H1 (cell line): ENCODE data around the gene ACRBP. TPM values are rescaled to one million over a fixed set of nuclear protein-coding genes. Genes with fewer than 3 reads are reported as not detected.

ENCODE experiments used
- CTCF ChIA-PET: fragments of 300-600 bp; sonication (Branson Sonifier 250); formaldehyde crosslinking; loops from one replicate; lab custom pipeline; 2021; ENCODE audit not compliant: partially characterized antibody; lab: Charles Lee
- POLR2A ChIA-PET: fragments of 300-600 bp; sonication (Branson Sonifier 250); formaldehyde crosslinking; loops from one replicate; lab custom pipeline; 2021; ENCODE audit warnings: inconsistent platforms; ENCODE audit not compliant: partially characterized antibody; lab: Charles Lee
- DNase-seq, 2 experiments: peaks; one replicate each; pipeline versions ENCODE4 v3.0.0 to v3.0.0-alpha.2; 2010 to 2022; ENCODE audit warnings: low spot score in 2 of 2, low read depth in 1 of 2, mixed read lengths in 1 of 2
- FAIRE-seq: peaks from 2 replicates; lab custom pipeline; 2011; peaks lifted over from hg19 to GRCh38; lab: Jason Lieb, UNC
- H2AFZ ChIP-seq: 2 replicates; pipeline ENCODE4 v1.8.1; 2012; ENCODE audit warnings: low read length, inconsistent platforms
- H2AK5ac ChIP-seq: 2 replicates; pipeline ENCODE4 v1.6.1; 2013; ENCODE audit warnings: low read depth, low read length
- H2BK120ac ChIP-seq: replicated peaks from 2 replicates; pipeline ENCODE3; 2013; ENCODE audit warnings: low read depth, low read length, inconsistent platforms
- H2BK12ac ChIP-seq: 2 replicates; pipeline ENCODE4 v1.6.1; 2013; ENCODE audit warnings: low read depth, low read length
- H2BK15ac ChIP-seq: 2 replicates; pipeline ENCODE4 v1.6.1; 2013; ENCODE audit warnings: low read length
- H2BK20ac ChIP-seq: 2 replicates; pipeline ENCODE4 v1.6.1; 2013; ENCODE audit warnings: low read length
- H2BK5ac ChIP-seq: 2 replicates; pipeline ENCODE4 v1.6.1; 2013; ENCODE audit warnings: low read depth, low read length
- H3K14ac ChIP-seq: 2 replicates; pipeline ENCODE4 v1.6.1; 2013; ENCODE audit warnings: inconsistent platforms; ENCODE audit not compliant: insufficient read length
- H3K18ac ChIP-seq: 2 replicates; pipeline ENCODE4 v1.6.1; 2013; ENCODE audit warnings: low read length; ENCODE audit errors: extremely low read depth
- H3K23ac ChIP-seq: 2 replicates; pipeline ENCODE4 v1.6.1; 2013; ENCODE audit warnings: inconsistent platforms; ENCODE audit not compliant: insufficient read length
- H3K23me2 ChIP-seq: 2 replicates; pipeline ENCODE4 v1.6.1; 2013; ENCODE audit warnings: low read depth, low read length
- H3K27ac ChIP-seq: 2 replicates; pipeline ENCODE4 v1.6.1; 2011; ENCODE audit warnings: low read depth, low read length, inconsistent platforms
- H3K27me3 ChIP-seq, 4 experiments: replicated peaks in 1 of 4; 1 replicate in 1 of 4; 2 replicates in 3 of 4; pipeline versions ENCODE4 v1.6.1 to v1.8.1; 2011 to 2013; ENCODE audit warnings: low read length in 3 of 4, mild to moderate bottlenecking in 3 of 4, inconsistent platforms in 2 of 4, mixed read lengths in 2 of 4, moderate library complexity in 1 of 4; ENCODE audit not compliant: control insufficient read depth in 3 of 4, insufficient read depth in 3 of 4; ENCODE audit errors: extremely low read depth in 1 of 4
- H3K36me3 ChIP-seq, 4 experiments: 2 replicates each; pipeline versions ENCODE4 v1.6.1 to v1.8.1; 2011 to 2013; ENCODE audit warnings: mild to moderate bottlenecking in 4 of 4, low read length in 3 of 4, moderate library complexity in 2 of 4, control low read depth in 1 of 4, inconsistent platforms in 1 of 4; ENCODE audit not compliant: insufficient read depth in 4 of 4, control insufficient read depth in 2 of 4
- H3K4ac ChIP-seq: replicated peaks from 2 replicates; pipeline ENCODE3; 2013; ENCODE audit warnings: low read length, low read depth, mixed read lengths, inconsistent platforms; ENCODE audit not compliant: insufficient read length
- H3K4me1 ChIP-seq, 4 experiments: replicated peaks in 1 of 4; 1 replicate in 1 of 4; 2 replicates in 3 of 4; pipeline versions ENCODE4 v1.6.1 to v1.8.1; 2011 to 2013; ENCODE audit warnings: low read length in 3 of 4, inconsistent platforms in 2 of 4, mixed read lengths in 1 of 4; ENCODE audit not compliant: insufficient read depth in 4 of 4, control insufficient read depth in 3 of 4
- H3K4me2 ChIP-seq, 2 experiments: 2 replicates each; pipeline versions ENCODE4 v1.6.1 to v1.8.1; 2011 to 2013; ENCODE audit warnings: low read depth in 2 of 2, low read length in 2 of 2, control low read depth in 1 of 2, inconsistent platforms in 1 of 2, mild to moderate bottlenecking in 1 of 2; ENCODE audit not compliant: insufficient read depth in 1 of 2
- H3K4me3 ChIP-seq, 4 experiments: fragments of 200-600, 300-600 bp in 1 of 4; sonication (generic), shearing (Covaris generic), sonication (Bioruptor Twin) in 1 of 4; 2 replicates each; pipeline versions ENCODE4 v1.5.1 to v1.8.1; 2011 to 2016; ENCODE audit warnings: low read length in 4 of 4, low read depth in 3 of 4, control low read depth in 2 of 4, inconsistent platforms in 2 of 4, mild to moderate bottlenecking in 2 of 4, mixed read lengths in 1 of 4, moderate library complexity in 1 of 4; ENCODE audit not compliant: insufficient read depth in 2 of 4; ENCODE audit errors: extremely low read depth in 1 of 4
- H3K56ac ChIP-seq: replicated peaks from 2 replicates; pipeline ENCODE3; 2013; ENCODE audit warnings: low read depth, mild to moderate bottlenecking, mixed read lengths, low read length, inconsistent platforms; ENCODE audit not compliant: insufficient read length
- H3K79me1 ChIP-seq: 2 replicates; pipeline ENCODE4 v1.6.1; 2013; ENCODE audit warnings: low read depth, low read length, control low read depth
- H3K79me2 ChIP-seq, 2 experiments: 2 replicates each; pipeline versions ENCODE4 v1.6.1 to v1.8.1; 2012 to 2013; ENCODE audit warnings: low read length in 2 of 2, mild to moderate bottlenecking in 2 of 2, inconsistent platforms in 1 of 2; ENCODE audit not compliant: insufficient read depth in 2 of 2, control insufficient read depth in 1 of 2
- H3K9ac ChIP-seq, 4 experiments: replicated peaks in 1 of 4; 1 replicate in 1 of 4; 2 replicates in 3 of 4; pipeline versions ENCODE4 v1.6.1 to v1.8.1; 2011 to 2013; ENCODE audit warnings: low read depth in 3 of 4, low read length in 3 of 4, control low read depth in 2 of 4, mild to moderate bottlenecking in 2 of 4, moderate library complexity in 2 of 4, inconsistent platforms in 1 of 4; ENCODE audit errors: extremely low read depth in 1 of 4
- H3K9me3 ChIP-seq, 2 experiments: 2 replicates each; pipeline versions ENCODE4 v1.6.1 to v1.8.1; 2012 to 2013; ENCODE audit warnings: mild to moderate bottlenecking in 2 of 2, moderate library complexity in 2 of 2, control low read depth in 1 of 2, inconsistent platforms in 1 of 2, low read depth in 1 of 2, low read length in 1 of 2, mixed read lengths in 1 of 2; ENCODE audit not compliant: insufficient read depth in 2 of 2
- H4K20me1 ChIP-seq, 2 experiments: replicated peaks in 1 of 2; 2 replicates each; pipeline versions ENCODE3 to v1.8.1; 2011 to 2013; ENCODE audit warnings: inconsistent platforms in 2 of 2, low read length in 2 of 2, mild to moderate bottlenecking in 1 of 2; ENCODE audit not compliant: insufficient read depth in 2 of 2, control insufficient read depth in 1 of 2
- H4K5ac ChIP-seq: 2 replicates; pipeline ENCODE4 v1.6.1; 2013; ENCODE audit warnings: low read length, low read depth, mixed read lengths, inconsistent platforms; ENCODE audit not compliant: insufficient read length
- H4K8ac ChIP-seq: 2 replicates; pipeline ENCODE4 v1.8.0; 2013; ENCODE audit warnings: mild to moderate bottlenecking, moderate library complexity, low read length, inconsistent platforms; ENCODE audit not compliant: insufficient read depth; ENCODE audit errors: extremely low read depth
- H4K91ac ChIP-seq: replicated peaks from 2 replicates; pipeline ENCODE3; 2013; ENCODE audit warnings: low read length, mixed read lengths, inconsistent platforms; ENCODE audit not compliant: insufficient read length
- ASH2L ChIP-seq: fragments of 200-600, 300-600 bp; sonication (generic); IDR thresholded peaks from one replicate; pipeline ENCODE4 v1.7.1; 2017; ENCODE audit warnings: low read length
- WGBS, 2 experiments: shearing (Covaris generic) in 1 of 2; methylation state at CpG; one replicate each; pipeline versions ENCODE4 v1.1.6 to v1.1.7; 2013 to 2015; ENCODE audit warnings: low lambda C conversion rate in 2 of 2, mixed read lengths in 2 of 2, inconsistent platforms in 1 of 2, low coverage in 1 of 2, missing lambda C conversion rate in 1 of 2; ENCODE audit not compliant: insufficient replicate concordance in 2 of 2, insufficient coverage in 1 of 2, insufficient read length in 1 of 2; ENCODE audit errors: extremely low coverage in 1 of 2, missing lambda C conversion rate in 1 of 2; 5-methylcytosine and 5-hydroxymethylcytosine counted together
- polyA plus RNA-seq, 7 experiments: library from polyadenylated mRNA; depleted of rRNA in 3 of 7; stranded (reverse) in 5 of 7; unstranded in 2 of 7; fragments of >200 nt in 5 of 7; fragments of 200-250 nt in 2 of 7; gene quantifications; 1 replicate in 5 of 7; 2 replicates in 1 of 7; 4 replicates in 1 of 7; pipeline versions ENCODE4 v1.2.1 to v1.2.3, GENCODE V29; 2011 to 2013; ENCODE audit warnings: missing spikeins in 2 of 7, mixed read lengths in 2 of 7
- total RNA-seq: library from RNA; stranded (reverse); fragmentation: NEBNext Ultra II Directional; extraction: Animal tissue kit (Norgen Biotek cat#: 25700); gene quantifications from 2 replicates; pipeline ENCODE4 v1.2.1, GENCODE V29; 2021

ACRBP gene
- total and polyA plus RNA-seq, 2 of the 8 experiments (the other 6 are each of a cell fraction or from before 2014, with no cell fraction given), result 0.80 to 5.2 TPM

- Histone ChIP-seq H3K4me3 (no peak overlapping the region), H3K79me2 (peaks cover 18 to 77% of the 10 kb centered on the region in 2 experiments), H3K4me1 (peaks cover 0 to 9% (median 7%) of the 10 kb centered on the region in 4 experiments; a peak in 6 of 7 replicates), H2BK20ac (no peak overlapping the region), H3K4ac (no peak overlapping the region), H3K18ac (no peak overlapping the region), H4K91ac (no peak overlapping the region), H2AK5ac (no peak overlapping the region), H3K23me2 (peaks cover 11% of the 10 kb centered on the region), H3K27me3 (no peaks in the 10 kb centered on the region), H4K20me1 (peaks cover 2 to 3% of the 10 kb centered on the region in 2 experiments), H2AFZ (no peak overlapping the region), H2BK120ac (no peak overlapping the region), H2BK5ac (no peak overlapping the region), H3K79me1 (peaks cover 16% of the 10 kb centered on the region), H3K4me2 (no peak overlapping the region), H2BK12ac (no peak overlapping the region), H3K56ac (no peak overlapping the region), H3K23ac (no peak overlapping the region), H4K5ac (no peak overlapping the region), H3K14ac (no peak overlapping the region), H3K36me3 (peaks cover 0 to 3% (median 0%) of the 10 kb centered on the region in 4 experiments; a peak in 2 of 8 replicates), H3K9ac (no peak overlapping the region), H3K9me3 (no peaks in the 10 kb centered on the region), H4K8ac (no peak overlapping the region), H3K27ac (no peak overlapping the region), H2BK15ac (no peak overlapping the region)
- no peak for DNase-seq
- no peak for TF ChIP-seq ASH2L
- WGBS, 2 experiments, result 94% methylated on average over 3 of the region's 3 CpGs; no CpG with 5 or more reads in 1 of the 2 experiments
- ChIA-PET POLR2A (interaction anchor here (0.6 to 6.5 kb wide), 2 partner anchors 21 to 54 kb away, joined by 3 to 72 read pairs; partner anchors contain the start of gene ING4), CTCF (interaction anchor here (0.6 to 6.4 kb wide), 7 partner anchors 9 to 67 kb away, joined by 3 to 39 read pairs (median 4); no protein-coding TSS in a partner anchor)
- FAIRE-seq, result no peak
Measured at GRCh38 chr12:6685814-6686213, 38.6 kb upstream of the ACRBP start.
